CD4-positive, alpha-beta memory T cell (primary cell): ENCODE data around the gene SPON2. TPM values are rescaled to one million over a fixed set of nuclear protein-coding genes. Genes with fewer than 3 reads are reported as not detected.

Experiments used
- CTCF ChIA-PET: fragments of 350-600 bp; sonication (Branson Sonifier 250); formaldehyde crosslinking; loops from one replicate; lab custom pipeline; 2021; ENCODE audit warnings: inconsistent platforms; ENCODE audit not compliant: partially characterized antibody; lab: Charles Lee
- POLR2A ChIA-PET: fragments of 350-600 bp; sonication (Branson Sonifier 250); formaldehyde crosslinking; loops from one replicate; lab custom pipeline; 2021; ENCODE audit not compliant: partially characterized antibody; lab: Charles Lee
- DNase-seq, 5 donors: peaks; one replicate each; pipeline versions ENCODE4 v3.0.0 to v3.0.0-alpha.2; 2020 to 2022; ENCODE audit warnings: mixed read lengths in 1 of 5
- H3K27ac ChIP-seq: one replicate; pipeline ENCODE4 v1.7.0; 2013; ENCODE audit warnings: low read depth, low read length
- H3K27me3 ChIP-seq: 2 replicates; pipeline ENCODE4 v1.7.0; 2013; ENCODE audit warnings: mild to moderate bottlenecking, low read length, moderate library complexity; ENCODE audit not compliant: insufficient read depth
- H3K36me3 ChIP-seq: 2 replicates; pipeline ENCODE4 v1.7.0; 2013; ENCODE audit warnings: mild to moderate bottlenecking, low read length, moderate library complexity; ENCODE audit not compliant: insufficient read depth
- H3K4me1 ChIP-seq: 2 replicates; pipeline ENCODE4 v1.7.0; 2013; ENCODE audit warnings: mild to moderate bottlenecking, low read length, moderate library complexity; ENCODE audit not compliant: insufficient read depth
- H3K4me3 ChIP-seq, 2 donors: one replicate each; pipeline ENCODE4 v1.7.0; 2013; ENCODE audit warnings: low read length in 2 of 2, mild to moderate bottlenecking in 1 of 2
- H3K9me3 ChIP-seq, 2 donors: one replicate each; pipeline ENCODE4 v1.7.0; 2013; ENCODE audit warnings: low read length in 2 of 2, control low read depth in 1 of 2; ENCODE audit not compliant: control insufficient read depth in 1 of 2
- H3K27ac Mint-ChIP-seq, 7 donors: one replicate each; pipeline ENCODE4 v1.8.0; 2020 to 2021; ENCODE audit warnings: mixed read lengths in 7 of 7, mild to moderate bottlenecking in 6 of 7, inconsistent platforms in 3 of 7, moderate library complexity in 3 of 7
- H3K27me3 Mint-ChIP-seq, 2 donors: one replicate each; pipeline ENCODE4 v1.8.0; 2020 to 2021; ENCODE audit warnings: mixed read lengths in 2 of 2
- H3K36me3 Mint-ChIP-seq, 2 donors: one replicate each; pipeline ENCODE4 v1.8.0; 2020 to 2021; ENCODE audit warnings: mixed read lengths in 2 of 2, inconsistent platforms in 1 of 2, mild to moderate bottlenecking in 1 of 2
- H3K4me1 Mint-ChIP-seq, 4 donors: one replicate each; pipeline ENCODE4 v1.8.0; 2020 to 2021; ENCODE audit warnings: mixed read lengths in 4 of 4, mild to moderate bottlenecking in 1 of 4
- H3K4me3 Mint-ChIP-seq, 8 donors: one replicate each; pipeline ENCODE4 v1.8.0; 2020 to 2021; ENCODE audit warnings: mixed read lengths in 8 of 8, mild to moderate bottlenecking in 7 of 8, moderate library complexity in 6 of 8, inconsistent platforms in 3 of 8
- H3K9me3 Mint-ChIP-seq, 8 donors: one replicate each; pipeline ENCODE4 v1.8.0; 2020 to 2021; ENCODE audit warnings: mixed read lengths in 8 of 8, mild to moderate bottlenecking in 5 of 8, inconsistent platforms in 3 of 8, moderate library complexity in 1 of 8
- intact Hi-C: fragments of 100-400 bp; cut with micrococcal nuclease; formaldehyde crosslinking; loops from one replicate; pipeline ENCODE4 v1.15.1; 2023
- polyA plus RNA-seq, 2 donors: library from polyadenylated mRNA; unstranded; fragments of 300-500 nt; fragmentation: Illumina TruSeq; gene quantifications; one replicate each; pipeline ENCODE4 v1.2.3, GENCODE V29; 2021
- total RNA-seq, 2 experiments: library from RNA; stranded (reverse); gene quantifications; one replicate each; pipeline ENCODE4 v1.2.3, GENCODE V29; 2021

The SPON2 gene
- total and polyA plus RNA-seq, 4 experiments from 2014 or later, result 5.4 to 8.4 (median 7.2) TPM

DNA sequence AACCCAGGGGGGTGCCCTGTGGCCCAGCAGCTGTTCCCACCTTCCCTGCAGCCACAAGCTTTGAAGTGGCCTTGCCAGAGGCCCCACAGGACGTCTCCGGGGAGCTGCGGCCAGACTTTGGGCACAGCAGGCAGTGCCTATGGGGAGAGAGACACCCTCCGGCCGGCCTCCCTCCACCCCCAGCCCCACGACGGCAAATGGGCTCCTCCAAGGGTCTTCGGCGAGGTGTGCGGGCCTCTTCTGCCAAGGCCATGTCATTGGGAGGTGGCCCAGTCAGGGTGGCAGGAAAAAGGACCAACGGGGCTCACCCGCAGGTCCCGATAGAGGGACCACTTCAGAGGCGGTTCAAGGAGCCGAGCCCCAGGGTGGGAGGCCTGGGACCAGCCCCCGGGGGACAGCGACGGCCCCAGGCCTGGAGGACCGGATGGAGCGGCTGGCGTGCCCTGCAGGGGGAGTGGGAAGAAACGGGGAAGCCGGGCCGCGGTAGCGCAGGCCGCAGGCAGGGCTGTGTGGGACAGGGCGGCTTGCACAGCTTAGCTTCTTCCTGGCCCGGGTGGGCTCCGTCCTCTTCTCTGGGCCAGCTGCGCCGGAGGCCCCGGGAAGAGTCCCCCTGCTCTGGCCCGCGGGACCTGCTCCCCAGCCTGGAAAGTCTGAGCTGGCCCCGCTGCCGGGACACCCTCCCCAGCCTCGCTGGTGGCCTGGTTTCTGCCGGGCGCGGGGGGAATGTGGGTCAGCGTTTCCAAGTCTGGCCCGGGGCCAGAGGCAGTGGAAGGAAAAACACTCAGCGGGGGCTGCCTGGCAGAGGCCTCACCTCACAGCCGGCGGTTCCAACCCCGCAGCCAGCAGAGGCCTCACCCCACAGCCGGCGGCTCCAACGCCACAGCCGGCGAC, 21.9 kb upstream of the SPON2 start:
- no peaks in the 10 kb centered on the region for H3K36me3 ChIP-seq
- ChIA-PET CTCF (no interaction called here), POLR2A (no interaction called here)
- Mint-ChIP-seq H3K27ac (no peak overlapping the region), H3K36me3 (peaks cover 0 to 7% of the 10 kb centered on the region in 2 donors), H3K27me3 (no peaks in the 10 kb centered on the region), H3K4me3 (no peak overlapping the region), H3K4me1 (peaks cover 0 to 10% (median 7%) of the 10 kb centered on the region in 4 donors), H3K9me3 (no peaks in the 10 kb centered on the region)
- no peak for DNase-seq
- no peaks in the 10 kb centered on the region for H3K4me1 ChIP-seq
- H3K27me3 ChIP-seq, result no peaks in the 10 kb centered on the region
- H3K9me3 ChIP-seq, result no peaks in the 10 kb centered on the region
- no peak overlapping the region for H3K4me3 ChIP-seq
- H3K27ac ChIP-seq, result no peak overlapping the region
- intact Hi-C loops, result no loop called here

GRCh38 chr4:1193206-1194009, 21.0 kb upstream of the SPON2 start:
- H3K27me3 ChIP-seq, result no peaks in the 10 kb centered on the region
- H3K36me3 ChIP-seq, result no peaks in the 10 kb centered on the region
- DNase-seq, result no peak
- Mint-ChIP-seq H3K4me3 (no peak overlapping the region), H3K36me3 (peaks cover 0 to 7% of the 10 kb centered on the region in 2 donors), H3K9me3 (no peaks in the 10 kb centered on the region), H3K27ac (peak overlapping the region in 1 of 7 donors; percentile 70), H3K4me1 (peaks cover 0 to 7% (median 5%) of the 10 kb centered on the region in 4 donors), H3K27me3 (no peaks in the 10 kb centered on the region)
- H3K4me1 ChIP-seq, result no peaks in the 10 kb centered on the region
- H3K27ac ChIP-seq, result no peak overlapping the region
- POLR2A ChIA-PET, result interaction anchor here (1.3 kb wide), 1 partner anchor 8 kb away, joined by 3 read pairs; no protein-coding TSS in a partner anchor
- no peak overlapping the region for H3K4me3 ChIP-seq
- H3K9me3 ChIP-seq, result no peaks in the 10 kb centered on the region
- CTCF ChIA-PET, result no interaction called here
- intact Hi-C loops, result no loop called here

DNA sequence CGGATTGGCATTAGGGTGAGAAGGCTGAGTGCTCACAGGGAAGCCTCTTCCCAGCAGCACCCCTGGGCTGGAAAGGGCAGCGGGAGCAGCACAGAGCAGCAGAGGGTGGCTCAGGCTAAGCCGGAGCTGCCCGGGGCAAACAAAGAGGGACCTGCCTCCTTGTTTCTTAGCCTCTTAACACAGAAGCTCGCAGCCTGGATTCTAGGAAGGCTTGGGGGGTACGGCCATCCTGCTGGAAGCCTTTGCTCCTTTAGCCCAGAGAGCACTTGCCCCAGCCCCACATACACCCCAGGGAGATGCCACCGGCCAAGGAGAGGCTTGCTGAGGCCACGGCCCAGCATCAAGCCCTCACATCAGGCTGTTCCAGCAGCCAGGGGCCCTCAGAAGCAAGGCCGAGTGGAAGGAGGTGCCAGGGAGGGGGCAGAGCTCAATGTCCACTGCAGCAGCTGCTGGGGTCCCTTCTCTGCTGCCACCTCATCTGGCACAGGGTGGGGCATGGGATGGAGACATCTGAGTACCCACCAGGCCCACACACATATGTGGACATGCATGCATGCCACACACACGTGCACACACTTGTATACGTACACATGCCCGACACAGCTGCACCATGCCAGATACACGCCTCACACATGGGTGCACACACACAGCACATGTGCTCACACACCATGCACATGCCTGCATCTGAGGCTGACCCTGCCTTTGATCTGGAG, 20.3 kb upstream of the SPON2 start:
- H3K4me3 Mint-ChIP-seq, result no peak overlapping the region
- POLR2A ChIA-PET, result interaction anchor here (1.3 to 1.9 kb wide), 2 partner anchors 9 to 10 kb away, joined by 3 to 5 read pairs; no protein-coding TSS in a partner anchor
- H3K4me3 ChIP-seq, result no peak overlapping the region
- H3K9me3 Mint-ChIP-seq, result no peaks in the 10 kb centered on the region
- H3K9me3 ChIP-seq, result no peaks in the 10 kb centered on the region
- H3K27ac Mint-ChIP-seq, result peak overlapping the region in 2 of 7 donors; percentile 23 to 70
- H3K36me3 ChIP-seq, result no peaks in the 10 kb centered on the region
- no peaks in the 10 kb centered on the region for H3K27me3 Mint-ChIP-seq
- CTCF ChIA-PET, result no interaction called here
- DNase-seq, result no peak
- peaks cover 2% of the 10 kb centered on the region for H3K4me1 ChIP-seq
- peaks cover 0 to 7% of the 10 kb centered on the region in 2 donors for H3K36me3 Mint-ChIP-seq
- intact Hi-C loops, result no loop called here
- H3K27me3 ChIP-seq, result no peaks in the 10 kb centered on the region
- no peak overlapping the region for H3K27ac ChIP-seq
- H3K4me1 Mint-ChIP-seq, result peaks cover 0 to 4% (median 0%) of the 10 kb centered on the region in 4 donors

DNA sequence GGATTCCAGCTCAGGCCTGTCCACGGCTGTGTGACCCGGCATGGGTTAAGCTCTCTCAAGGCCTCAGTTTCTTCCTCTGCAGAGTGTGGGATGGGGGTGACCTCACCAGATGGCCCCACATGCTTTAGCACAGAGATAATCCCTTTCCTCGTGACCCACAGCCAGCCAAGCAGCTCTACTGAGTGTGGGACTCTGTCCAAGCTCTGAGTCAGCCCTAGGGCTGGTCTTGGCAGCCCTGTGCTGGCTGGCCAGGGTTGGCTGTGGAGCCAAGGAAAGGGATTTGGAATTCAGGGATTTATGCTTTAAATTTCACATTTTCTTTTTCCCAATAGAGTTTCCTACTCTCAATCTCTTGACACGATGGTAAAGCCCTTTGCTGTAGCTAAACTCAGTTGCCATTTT, 19.7 kb upstream of the SPON2 start:
- DNase-seq, result no peak
- H3K4me1 ChIP-seq, result peaks cover 8% of the 10 kb centered on the region
- CTCF ChIA-PET, result no interaction called here

DNA sequence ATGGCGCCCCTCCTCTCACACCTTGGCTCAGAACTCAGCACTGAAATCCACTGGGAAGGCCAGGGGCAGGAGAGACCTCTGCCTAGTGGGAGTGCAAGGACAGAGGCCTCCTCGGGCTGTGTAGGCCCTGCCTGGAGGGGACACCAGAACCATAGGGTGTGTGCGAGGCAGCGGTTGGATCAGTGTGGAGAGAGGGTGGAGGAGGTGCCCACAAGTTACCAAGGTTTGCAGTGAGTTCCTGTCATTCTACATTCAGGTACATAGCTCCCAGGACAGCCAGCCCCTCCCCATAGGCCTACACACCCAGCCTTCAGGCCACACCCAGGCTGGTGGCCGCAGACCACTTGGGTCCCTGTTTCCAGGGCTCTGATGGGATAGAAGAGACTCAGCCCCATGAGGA, 19.2 kb upstream of the SPON2 start:
- Mint-ChIP-seq H3K27ac (no peak overlapping the region), H3K4me3 (peak overlapping the region in 1 of 8 donors; percentile 25), H3K4me1 (peaks cover 4 to 8% (median 6%) of the 10 kb centered on the region in 4 donors), H3K27me3 (no peaks in the 10 kb centered on the region), H3K9me3 (no peaks in the 10 kb centered on the region), H3K36me3 (peaks cover 0 to 2% of the 10 kb centered on the region in 2 donors)
- no peaks in the 10 kb centered on the region for H3K27me3 ChIP-seq
- no peak overlapping the region for H3K4me3 ChIP-seq
- H3K36me3 ChIP-seq, result no peaks in the 10 kb centered on the region
- ChIA-PET CTCF (no interaction called here), POLR2A (interaction anchor here (1.9 kb wide), 1 partner anchor 11 kb away, joined by 5 read pairs; no protein-coding TSS in a partner anchor)
- no peaks in the 10 kb centered on the region for H3K9me3 ChIP-seq
- H3K4me1 ChIP-seq, result peaks cover 12% of the 10 kb centered on the region
- H3K27ac ChIP-seq, result no peak overlapping the region
- DNase-seq, result no peak
- intact Hi-C loops, result no loop called here

More for the DNA sequence above, 19.7 kb upstream of the SPON2 start:
- Mint-ChIP-seq H3K9me3 (no peaks in the 10 kb centered on the region), H3K27me3 (no peaks in the 10 kb centered on the region), H3K4me3 (no peak overlapping the region), H3K27ac (no peak overlapping the region), H3K4me1 (peaks cover 2 to 6% (median 3%) of the 10 kb centered on the region in 4 donors), H3K36me3 (peaks cover 0 to 3% of the 10 kb centered on the region in 2 donors)
- H3K27me3 ChIP-seq, result no peaks in the 10 kb centered on the region
- H3K9me3 ChIP-seq, result no peaks in the 10 kb centered on the region
- no peaks in the 10 kb centered on the region for H3K36me3 ChIP-seq
- POLR2A ChIA-PET, result interaction anchor here (1.3 to 1.9 kb wide), 2 partner anchors 9 to 11 kb away, joined by 3 to 5 read pairs; no protein-coding TSS in a partner anchor
- H3K27ac ChIP-seq, result no peak overlapping the region
- no peak overlapping the region for H3K4me3 ChIP-seq
- intact Hi-C loops, result no loop called here

DNA sequence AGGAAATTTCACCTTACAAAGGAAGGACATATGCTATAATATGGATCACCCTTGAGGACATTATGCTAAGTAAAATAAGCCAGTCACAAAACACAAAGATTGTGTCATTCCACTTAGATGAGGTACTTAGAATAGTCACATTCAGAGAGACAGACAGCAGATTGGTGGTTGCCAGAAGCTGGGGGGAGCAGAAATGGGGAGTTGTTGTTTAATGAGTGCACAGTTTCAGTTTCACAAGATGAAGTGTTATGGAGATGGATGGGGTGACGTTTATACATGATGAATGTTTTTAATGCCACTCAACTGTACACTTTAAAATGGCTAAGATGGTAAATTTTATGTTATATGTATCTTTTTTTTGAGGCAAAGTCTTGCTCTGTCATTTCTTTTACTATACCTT, 14.8 kb upstream of the SPON2 start:
- no peak overlapping the region for H3K4me3 ChIP-seq
- ChIA-PET CTCF (no interaction called here), POLR2A (interaction anchor here (0.7 to 1.4 kb wide), 2 partner anchors 10 to 15 kb away, joined by 3 read pairs; no protein-coding TSS in a partner anchor)
- no peaks in the 10 kb centered on the region for H3K27me3 ChIP-seq
- peak; percentile 38 to 74 (median 48) for DNase-seq
- no peaks in the 10 kb centered on the region for H3K27me3 Mint-ChIP-seq
- peaks cover 0 to 5% (median 2%) of the 10 kb centered on the region in 8 donors for H3K9me3 Mint-ChIP-seq
- H3K4me1 Mint-ChIP-seq, result peaks cover 12 to 23% (median 15%) of the 10 kb centered on the region in 4 donors
- peaks cover 22% of the 10 kb centered on the region for H3K4me1 ChIP-seq
- H3K27ac Mint-ChIP-seq, result peak overlapping the region in 6 of 7 donors; percentile 1 to 23 (median 4)
- H3K4me3 Mint-ChIP-seq, result peak overlapping the region in 1 of 8 donors; percentile 0
- H3K9me3 ChIP-seq, result no peaks in the 10 kb centered on the region
- H3K27ac ChIP-seq, result no peak overlapping the region
- peaks cover 0 to 5% of the 10 kb centered on the region in 2 donors for H3K36me3 Mint-ChIP-seq
- intact Hi-C loops, result no loop called here
- H3K36me3 ChIP-seq, result no peaks in the 10 kb centered on the region
